Esophagus mucosa (tissue), 1 donor: ENCODE measurements around the gene C9orf50. TPM values are rescaled to one million over a fixed set of nuclear protein-coding genes. Genes with fewer than 3 reads are reported as not detected.

Experiments
- ATAC-seq: fragments of 200-7000 bp; cut with Tn5 transposase; one replicate; pipeline ENCODE4 v1.9.1; 2020
- total RNA-seq: library from RNA; stranded (reverse); gene quantifications from one replicate; pipeline ENCODE4 v1.2.4, GENCODE V29; 2023
- donor health status: DM: yes; HTN: yes; CAD: no.

The C9orf50 gene
- total RNA-seq, 1 donor from 2014 or later: not detected

DNA sequence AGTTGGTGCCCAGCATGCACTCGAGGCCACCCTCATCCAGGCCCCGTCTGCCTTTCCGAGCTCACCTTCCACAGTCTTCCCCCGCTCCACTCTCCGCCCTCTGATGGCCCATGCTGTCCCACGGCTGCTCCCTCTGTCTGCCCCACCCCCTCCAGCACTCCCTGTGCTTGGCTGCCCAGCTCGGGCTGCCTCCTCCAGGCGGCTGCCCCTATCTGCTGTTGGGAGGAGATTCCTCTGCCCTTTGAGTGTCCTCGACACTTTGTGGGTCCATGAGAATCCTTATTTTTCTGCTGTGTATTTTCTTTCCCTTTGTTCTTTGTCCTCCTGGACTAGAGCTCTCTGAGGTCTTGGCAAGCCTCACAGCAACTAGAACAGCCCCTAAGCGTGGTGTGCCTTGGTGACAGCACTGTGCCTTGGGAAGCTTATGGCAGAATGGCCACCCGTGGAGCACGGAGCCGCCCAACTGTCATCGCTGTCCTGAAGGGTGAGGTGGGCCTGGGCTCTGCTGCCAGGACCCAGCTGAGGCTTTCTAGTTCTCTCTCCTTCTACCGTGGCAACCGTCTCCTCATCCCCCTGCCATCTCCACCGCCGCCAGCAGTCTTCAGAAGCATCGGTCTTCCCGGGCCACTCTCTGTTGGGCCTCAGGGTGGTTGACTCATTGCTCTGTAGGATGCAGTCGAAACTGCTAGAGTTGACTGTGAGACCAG, 10.2 kb upstream of the C9orf50 start:
- ATAC-seq: peak; percentile 71

DNA sequence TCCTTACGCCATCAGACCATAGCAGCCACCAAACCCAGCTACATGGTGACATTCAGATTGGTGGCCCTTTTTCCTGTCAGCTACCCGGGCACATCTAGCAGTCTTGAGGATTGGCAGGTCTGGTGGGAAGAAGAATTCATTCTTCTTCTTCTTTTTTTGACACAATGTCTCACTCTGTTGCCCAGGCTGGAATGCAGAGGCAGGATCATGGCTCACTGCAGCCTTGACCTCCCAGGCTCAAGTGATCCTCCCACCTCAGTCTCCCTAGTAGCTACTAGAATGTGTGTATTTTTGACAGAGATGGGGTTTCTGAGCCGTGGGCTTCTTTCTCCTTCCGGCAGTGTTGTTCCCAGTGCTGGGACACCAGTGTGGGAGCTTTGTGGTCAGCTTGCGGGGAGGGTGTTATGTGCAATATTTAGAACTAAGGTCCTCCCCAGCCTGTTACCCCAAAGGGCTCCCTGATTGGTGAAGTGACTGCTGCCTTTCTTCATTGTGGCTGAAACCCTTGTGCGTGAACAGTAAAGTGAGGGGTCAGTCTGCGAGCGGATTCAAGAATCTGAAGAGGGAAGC, 8.4 kb upstream of the C9orf50 start:
- ATAC-seq: no peak

DNA sequence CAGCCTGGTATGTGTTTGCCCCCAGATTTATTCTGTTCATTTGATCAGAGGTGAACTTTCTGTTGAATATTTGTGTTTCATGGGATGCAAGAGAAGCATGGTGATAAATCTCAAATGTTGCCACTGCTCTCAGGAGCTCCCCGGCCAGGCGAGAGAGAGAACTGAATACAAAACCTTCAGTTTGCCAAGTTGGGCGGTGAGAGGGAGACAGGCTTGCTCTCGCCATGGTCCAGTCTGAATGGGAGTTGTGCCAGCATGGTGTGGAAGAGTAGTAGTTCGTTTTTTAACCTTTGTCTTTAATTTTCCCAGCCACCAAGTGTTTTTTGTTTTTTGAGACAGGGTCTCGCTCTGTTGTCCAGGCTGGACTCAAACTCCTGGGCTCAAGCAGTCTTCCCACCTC, 7.8 kb upstream of the C9orf50 start:
- no peak for ATAC-seq

DNA sequence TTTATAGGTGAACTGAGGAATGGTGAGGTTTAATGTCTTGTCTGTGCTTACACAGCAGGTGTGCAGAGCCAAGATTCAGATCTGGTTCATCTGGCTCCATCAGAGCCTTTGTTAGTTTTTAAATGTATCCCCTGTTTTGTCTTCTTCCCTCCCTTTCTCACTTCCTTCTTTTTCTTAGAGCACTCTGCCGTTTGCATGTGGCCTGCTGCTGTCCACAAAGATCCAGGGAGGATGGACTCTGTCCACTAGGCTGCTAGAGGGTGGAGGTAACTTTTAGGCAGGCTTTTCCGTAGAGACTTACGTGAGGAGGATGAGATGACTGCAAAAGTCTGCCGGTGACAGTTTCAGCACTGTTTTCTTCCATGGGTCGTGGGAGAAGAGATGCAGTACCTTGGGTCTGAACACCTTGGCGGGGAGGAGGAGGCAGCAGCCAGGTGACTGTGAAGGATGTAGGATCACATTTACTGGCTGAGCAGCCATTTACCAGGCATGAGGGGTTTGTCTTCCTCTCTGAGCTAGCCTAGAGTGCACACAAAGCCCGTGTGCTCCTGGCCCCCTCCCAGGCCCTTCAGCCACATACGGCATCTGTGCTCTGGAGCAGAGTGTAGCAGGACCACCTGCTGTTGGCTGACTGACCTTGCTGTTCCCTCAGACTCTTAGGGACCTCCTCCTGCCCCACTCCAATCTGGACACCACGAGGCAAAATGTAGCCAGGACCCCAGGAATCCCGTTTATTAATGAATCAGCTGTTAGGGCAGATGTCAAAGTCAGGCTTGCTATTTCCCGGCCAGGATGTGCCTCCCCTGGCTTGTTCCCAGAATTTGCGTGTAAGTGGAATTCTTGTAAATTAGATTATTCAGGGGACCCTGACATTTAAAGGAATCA, 6.9 kb upstream of the C9orf50 start:
- no peak for ATAC-seq

DNA sequence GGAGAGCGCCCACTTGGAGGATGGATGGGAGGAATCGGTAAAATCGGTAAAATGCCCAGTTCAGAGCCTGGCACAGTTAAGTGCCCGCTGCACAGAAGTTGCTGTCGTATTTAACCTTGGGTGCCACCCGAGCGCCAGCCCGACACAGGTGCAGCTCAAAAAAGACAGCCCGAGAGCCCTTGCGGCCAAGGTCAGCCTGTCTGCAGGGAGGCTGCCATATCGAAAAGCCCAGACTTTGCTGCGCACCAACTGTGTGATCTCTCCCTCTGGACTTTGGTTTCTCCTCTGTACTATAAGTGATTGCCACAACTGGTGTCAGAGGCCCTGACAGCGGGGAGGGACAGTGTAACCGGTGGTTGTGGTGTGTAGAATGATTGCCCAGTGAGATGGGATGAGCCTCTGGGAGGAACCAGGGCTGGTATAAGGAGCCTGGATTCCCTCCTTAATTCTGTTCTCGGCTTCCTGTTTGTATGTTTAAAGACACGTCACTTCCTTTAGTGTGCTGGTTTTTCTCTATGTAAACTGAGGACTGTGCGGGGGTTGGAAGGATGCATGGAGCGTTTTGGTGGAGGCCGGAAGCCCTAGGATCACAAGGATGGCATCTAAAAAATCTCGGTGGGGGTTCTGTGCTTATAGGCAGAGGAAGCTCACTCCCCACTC, 5.9 kb upstream of the C9orf50 start:
- ATAC-seq: peak; percentile 5

DNA sequence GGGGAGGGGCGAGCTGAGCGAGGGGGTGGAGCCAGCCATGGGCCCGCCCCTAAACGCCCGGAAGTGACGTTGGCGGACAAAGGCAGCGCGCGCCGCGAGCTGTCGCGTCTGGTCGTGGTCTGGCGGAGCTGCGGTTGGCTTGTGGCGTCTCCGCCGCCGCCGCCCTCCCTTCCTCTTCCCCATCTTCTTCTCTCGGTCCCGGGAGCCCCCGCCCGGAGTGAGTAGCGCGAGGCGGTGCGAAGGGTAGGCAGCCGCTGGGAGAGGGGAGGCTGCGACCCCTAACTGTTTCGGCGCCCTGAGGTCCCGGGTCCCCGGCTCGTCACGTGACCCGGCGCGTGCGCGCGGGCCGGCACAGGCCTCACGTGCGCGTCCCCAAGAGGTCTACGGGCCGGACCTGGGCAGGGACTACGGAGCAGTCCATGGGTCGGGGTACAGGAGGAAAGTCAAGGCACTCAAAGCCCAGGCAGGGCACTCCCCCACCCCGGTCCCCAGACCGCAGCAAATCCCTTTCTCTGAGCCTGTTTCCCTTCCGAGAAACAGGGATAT, 5.3 kb upstream of the C9orf50 start, which contains the start of gene NTMT1:
TSS of gene NTMT1 (plus strand) at position 85 of the 546 bp plus-strand sequence. CDS start 6,541 bp downstream, outside the sequence.
- peak; percentile 90 for ATAC-seq

DNA sequence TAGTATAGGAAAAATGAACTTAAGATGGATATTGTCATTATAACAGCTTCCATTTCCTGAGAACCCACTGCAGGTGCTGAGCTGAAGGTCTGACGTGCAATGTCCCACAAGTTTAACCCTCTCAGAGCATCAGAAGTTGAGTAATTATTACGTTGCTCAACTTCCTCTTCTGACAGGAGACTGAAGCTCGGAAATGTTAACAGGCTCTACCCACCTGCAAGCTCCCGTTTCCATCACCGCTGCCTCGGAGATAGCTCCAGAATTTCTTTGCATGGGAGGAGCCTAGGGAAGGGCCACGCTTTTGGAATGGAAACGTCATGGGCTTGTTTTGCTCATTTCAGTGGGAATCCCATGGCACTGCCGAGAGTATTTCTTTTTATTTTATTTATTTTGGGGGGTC, 4.0 kb upstream of the C9orf50 start:
- peak; percentile 8 for ATAC-seq

DNA sequence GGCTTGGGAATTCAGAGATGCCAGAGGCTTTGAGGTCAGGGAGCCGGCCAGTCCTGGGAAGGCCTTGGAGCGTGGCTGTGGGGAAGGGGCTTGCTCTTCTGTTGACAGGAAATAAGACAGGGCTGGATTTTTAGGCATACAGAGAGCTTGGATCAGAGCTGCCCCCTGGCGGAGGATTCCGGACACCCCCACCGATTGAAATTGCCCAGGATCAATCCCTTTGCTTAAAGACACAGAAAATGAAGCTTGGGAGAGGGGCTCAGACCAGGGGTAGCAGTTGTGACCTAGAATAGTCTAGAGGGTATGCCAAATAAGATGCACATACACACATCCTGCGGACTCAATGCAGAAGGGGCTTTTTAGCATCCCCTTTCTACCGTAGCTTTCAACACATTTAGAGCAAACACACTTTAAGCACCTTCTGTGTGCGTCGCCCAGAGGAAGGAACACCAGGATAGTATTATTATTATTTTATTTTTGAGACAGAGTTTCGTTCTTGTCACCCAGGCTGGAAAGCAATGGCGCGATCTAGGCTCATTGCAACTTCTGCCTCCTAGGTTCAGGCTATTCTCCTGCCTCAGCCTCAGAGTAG, 3.4 kb upstream of the C9orf50 start:
- no peak for ATAC-seq

DNA sequence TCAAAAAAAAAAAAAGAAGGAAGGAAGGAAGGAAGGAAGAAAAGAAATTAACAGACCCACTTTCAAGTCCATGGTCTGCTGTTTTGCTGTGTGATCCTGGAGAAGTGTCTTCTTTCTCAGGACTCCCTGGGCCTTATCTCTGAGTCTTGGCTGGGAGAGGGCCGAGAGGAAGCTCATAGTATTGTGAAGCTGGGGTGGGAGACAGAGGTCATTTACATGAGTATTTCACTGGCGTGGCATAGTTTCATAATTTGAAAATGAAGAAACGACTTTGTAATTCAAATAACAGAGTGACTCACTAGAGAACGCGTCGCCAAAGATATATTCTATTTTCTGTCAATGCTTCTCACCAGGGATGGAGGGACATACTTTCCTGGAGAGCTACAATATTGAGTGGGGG, 2.4 kb upstream of the C9orf50 start:
- ATAC-seq: no peak

DNA sequence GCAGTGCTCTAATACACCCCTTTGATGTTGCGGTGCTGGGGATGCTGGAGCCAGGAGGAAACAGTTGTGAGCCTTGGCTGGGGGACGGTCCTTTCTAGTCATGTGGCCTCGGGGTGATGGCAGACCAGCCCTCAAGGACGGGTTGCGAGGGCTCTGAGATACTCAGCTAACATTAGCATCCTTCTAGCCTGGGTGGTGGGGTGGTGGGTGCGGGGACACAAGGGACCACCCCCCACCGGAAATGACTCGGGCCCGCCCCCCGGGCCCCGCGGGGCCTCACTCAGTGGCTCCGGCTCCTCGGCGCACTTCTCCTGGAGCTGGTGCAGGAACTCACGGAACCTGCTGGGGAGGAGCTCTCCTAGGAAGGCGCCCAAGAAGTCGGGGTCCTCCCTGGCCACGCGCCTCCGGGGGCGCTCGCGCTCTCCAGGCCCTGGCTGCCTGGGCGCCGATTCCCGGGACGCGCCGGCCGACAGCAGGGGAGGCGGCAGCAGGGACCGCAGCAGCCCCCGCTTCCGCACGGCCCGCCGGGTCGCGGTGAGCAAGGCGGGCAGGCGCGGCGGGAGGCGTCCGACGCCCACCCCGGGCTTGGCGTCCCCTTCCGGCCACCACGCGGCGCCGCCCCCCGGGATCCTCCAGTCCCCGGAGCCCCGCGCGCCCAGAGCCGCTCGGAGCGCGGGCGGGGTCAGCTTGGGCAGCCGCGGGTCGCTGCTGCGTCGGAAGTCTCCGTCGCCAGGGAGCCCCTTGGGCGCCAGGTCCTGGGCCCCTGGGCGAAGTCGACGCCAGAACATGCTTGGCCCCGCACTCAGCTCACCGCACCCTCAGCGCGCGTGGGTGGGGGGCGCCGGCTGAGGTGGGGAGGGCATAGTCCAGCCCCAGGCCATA, 873 bp downstream of the C9orf50 start:
- ATAC-seq: peak; percentile 34

DNA sequence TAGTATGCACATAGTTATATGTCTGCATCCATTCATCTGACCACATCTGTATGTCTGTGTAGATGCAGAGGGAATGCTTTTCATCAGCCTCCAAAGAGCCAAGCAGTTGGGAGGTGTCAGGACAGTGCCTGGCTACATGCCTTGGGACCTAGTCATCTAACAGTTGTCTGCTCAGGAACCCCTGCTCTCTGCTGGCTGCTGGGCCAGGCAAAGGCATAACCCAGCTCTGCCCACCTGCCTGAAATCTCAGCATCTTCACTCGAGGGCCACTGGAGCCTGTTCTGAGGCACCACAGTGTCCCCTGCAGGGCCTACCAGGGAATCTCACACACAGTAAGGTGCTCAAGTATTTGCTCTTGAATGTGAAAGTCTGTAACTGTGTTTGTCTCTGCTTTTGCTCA, 3.7 kb downstream of the C9orf50 start:
- ATAC-seq: peak; percentile 11

DNA sequence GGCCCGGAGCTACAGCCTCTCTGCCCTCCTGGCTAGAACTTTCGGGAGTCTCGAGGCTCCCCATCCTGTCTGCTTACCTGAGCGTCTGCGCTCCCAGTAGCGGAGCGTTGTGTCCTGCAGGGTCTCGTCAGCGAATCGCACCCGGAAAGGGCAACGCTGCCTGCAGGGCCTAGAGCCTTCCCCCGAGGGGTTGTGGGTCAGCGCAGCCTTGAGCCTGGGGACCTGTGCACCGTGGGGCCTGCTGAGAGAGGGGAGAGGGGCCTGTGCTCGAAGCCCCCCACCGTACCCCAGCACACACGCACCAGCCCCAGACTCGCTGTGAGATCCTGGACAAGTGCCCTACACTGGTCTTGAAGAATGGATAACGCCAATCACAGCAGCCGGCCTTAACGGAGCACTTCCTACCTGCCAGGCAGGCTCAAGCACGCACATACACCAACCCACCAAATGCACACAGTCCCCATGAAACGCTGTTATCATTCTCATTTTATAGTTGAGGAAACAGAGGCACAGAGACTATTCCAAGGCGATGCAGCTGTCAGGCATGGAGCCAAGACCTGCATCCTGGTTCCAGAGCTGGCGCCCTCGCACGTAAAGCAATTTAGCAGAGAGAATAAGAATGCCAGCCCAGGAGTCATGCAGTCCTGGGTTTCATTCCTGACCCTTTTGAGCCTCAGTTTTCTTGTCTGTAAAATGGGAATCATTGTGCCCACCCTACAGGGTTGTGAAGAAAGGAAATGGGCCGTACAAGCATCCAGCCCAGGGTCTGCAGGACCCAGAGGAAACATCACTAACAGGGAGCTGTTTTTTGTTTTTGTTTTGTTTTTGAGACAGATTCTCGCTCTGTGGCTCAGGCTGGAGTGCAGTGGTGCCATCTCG, 5.3 kb downstream of the C9orf50 start:
- ATAC-seq: no peak

DNA sequence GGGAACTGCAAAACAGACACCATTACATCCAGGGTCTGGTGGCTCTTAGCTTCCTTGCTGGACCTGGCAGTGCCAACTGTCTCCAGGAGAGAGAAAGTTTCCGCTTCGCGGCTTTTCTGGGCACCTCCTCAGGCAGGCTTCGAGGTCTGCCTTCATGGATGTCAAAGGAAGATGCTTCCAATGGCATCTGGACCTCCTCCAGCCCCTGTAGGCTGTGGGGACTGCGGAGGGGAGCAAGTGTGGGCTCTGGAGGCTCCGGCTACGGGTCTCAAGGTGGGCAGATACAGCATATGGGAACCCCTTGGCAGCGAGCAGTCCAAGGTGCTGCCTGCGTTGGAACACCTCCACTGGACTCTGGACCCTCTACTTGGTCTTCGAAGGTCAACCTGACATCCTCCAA, 6.0 kb downstream of the C9orf50 start:
- no peak for ATAC-seq

DNA sequence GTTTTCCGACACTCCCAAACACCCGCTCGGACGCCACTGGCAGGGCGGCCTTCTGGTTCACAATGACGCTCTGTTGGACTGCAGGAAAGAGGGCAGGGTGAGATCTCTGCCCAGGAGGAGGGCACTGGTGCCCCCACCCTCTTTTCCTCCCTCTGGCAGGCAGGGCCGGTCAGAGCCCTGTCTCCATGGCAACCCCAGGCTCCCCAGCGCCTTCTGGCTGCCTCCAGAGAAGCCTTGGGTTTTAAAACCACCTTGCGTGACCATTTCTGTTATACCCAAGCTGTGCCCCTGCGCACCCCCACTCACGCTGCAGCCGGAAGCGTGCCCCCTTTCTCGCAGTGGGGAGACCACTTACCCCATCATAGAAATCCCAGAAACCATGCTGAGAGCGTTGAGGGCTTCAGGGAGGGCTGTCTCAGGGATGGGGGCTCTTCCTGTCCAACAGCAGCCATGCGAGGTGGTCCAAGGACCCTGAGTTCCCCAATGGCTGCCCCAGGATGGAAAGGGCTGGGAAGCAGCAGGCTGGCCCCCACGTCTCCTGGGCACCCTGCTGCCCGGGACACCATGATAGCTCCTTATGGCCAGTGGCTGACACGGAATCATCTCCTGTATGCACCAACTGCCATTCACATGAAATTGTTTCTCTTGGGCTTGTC, 7.3 kb downstream of the C9orf50 start:
- ATAC-seq: no peak

DNA sequence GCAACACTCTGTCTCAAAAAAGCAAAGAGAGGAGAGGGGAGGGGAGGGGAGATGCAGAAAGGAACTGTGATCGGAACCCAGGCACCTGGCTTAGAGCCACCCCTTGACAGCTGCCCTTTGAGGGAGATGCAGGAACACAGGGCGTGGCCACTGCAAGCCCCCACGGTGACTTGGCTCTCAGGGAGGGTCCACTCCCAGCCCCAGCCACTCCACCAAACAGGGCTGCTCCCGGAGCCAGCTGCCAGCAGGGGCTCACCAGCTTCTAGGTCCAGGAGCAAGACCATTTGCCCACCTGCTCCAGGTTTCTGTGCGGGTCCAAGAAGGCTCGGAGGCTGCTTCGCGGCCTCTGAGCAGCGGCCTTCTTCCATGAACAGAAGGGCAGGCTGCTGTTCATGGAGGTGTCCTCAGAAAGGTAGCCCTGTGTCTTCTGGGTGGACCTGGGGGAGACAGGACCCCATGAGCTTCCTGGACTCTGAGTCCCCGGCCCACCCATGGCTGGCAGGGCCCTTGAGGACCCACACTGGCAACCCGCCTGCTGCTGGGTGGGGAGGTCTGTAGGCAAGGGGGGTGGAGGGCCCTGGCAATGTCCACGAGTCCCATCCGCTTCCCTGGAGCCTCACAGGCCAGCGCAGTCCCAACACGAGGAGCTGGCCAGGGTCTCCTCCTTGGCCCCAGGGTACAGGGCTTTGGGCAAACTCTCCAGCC, 7.9 kb downstream of the C9orf50 start:
- ATAC-seq: no peak

DNA sequence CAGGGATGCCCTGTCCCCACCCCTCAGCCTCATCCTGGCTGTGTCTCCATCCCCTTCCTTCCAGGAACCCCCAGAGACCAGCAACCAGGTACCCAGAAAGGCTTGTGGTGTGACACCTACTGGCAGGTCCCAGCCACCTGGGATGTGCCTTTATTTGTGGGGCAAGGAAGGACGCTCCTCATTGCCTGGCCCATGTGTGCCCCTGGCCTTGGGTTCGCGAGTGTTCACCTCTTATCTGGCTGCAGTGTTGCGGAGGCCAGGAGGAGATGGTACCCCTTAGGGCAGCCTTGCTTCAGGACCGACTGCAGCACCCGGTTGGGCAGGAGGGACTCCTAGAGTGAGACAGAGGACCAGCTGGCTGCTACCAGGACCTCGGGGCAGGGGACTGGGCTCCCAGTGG, 8.8 kb downstream of the C9orf50 start:
- ATAC-seq: no peak

DNA sequence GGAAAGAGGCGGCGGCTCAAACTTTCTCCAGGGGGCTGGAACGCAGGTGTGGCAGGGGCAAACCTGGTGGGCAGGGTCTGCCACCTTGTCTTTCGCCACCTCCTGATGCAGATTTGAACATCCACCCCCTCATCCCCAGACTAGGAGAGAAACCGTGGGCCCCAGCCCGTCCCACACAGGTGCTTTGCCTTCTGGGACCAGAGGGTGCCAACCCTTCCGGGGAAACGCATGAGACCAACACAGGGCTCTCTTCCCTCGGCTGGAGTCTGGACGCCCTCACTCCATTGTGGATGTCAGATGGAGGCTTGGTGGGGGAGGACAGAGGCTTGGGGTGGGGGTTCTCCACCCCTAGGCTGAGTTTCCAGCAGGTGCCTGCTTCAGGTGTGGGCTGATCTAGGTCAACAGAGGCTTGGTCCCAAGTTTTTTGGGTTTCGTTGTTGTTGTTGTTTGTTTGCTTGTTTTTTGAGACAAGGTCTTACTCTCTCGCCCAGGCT, 9.5 kb downstream of the C9orf50 start:
- ATAC-seq: no peak

DNA sequence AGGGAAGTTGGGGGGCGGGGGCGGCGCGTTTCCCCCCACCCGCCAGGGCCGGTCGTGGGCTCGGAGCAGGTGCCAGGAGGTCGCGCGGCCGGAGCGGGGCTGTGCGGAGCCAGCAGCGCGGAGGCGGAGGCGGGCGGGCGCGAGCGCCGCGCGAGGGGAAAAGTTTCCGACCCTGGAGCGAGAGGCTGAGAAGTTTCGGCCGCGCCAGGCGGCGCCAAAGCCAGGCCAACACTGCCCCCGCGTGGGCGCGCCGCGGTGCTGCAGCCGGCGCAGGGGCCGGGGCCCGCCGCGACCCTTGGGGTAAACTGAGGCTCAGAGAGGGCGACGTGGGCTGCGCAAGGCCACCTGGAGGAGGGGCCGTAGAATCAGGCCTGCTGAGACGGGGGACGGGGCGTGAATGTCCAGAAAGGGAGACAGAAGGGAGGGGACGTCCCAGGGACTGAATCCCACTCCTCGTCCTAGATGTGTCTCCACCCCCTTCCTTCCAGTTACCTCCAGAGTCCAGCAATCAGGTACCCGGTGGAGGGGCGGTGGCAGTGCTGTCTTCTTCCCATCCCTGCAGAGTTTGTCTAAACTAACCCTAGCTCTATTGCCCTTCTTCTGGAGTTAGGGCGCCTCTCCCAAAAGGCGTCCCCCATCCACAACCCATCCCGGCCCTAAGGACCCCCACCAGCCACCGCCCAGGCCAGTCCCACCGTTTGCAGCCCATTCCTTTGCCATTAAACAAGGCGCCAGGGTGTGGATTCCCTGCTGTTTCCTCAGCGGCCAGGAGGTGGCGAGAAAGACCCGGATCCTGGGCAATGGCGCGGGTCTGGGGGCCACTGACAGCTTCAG, 10.2 kb downstream of the C9orf50 start:
- peak; percentile 54 for ATAC-seq
